ENCODE measurements around the gene MBP. TPM values are rescaled to one million over a fixed set of nuclear protein-coding genes. Genes with fewer than 3 reads are reported as not detected.

Gene MBP
- total and polyA plus RNA-seq, 10 donors, result 11.1 to 96.0 (median 70.8) TPM

DNA sequence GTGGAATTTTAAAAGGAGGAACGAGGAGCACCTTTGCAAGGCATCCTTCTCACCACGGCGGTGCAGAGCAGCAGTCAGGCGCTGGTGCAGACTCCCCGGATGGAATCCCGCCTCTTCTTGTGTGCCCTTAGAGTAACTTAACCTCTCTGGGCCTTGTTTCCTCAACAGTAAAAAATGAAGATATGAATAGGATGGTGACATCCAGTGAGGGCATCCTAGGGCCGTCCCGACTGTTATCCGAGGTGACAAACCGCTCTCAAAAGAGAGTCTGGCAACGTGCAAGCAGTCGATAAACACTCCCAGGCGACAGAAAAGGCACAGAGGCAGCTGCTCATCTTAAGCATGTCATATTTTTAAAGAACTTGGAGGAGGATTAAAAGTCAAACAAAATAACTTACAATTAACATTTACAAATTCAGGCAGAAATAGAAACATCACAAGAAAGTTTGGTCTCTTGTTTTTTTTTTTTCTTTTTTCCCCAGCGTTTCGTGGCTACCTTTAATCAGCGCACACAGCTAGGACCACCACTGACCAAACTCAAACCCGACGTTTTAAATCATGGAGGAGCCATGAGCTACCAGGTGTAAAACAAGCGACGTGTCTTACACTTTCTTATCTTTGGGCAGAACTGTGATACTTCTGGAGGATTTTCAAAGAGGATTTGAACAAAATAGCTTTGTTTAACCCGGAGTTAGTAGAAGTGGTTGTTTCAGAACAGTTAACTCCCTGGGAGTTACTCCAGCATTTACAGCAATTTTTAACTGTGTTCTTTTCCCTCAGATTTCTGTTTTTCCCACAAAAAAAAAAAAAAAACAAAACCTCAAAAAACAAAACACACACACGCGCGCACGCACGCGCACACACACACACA, 2.1 kb downstream of the MBP start:
- Histone ChIP-seq H3K27ac (peak overlapping the region in 7 of 8 donors; percentile 95 to 97 (median 96)), H3K4me3 (peak overlapping the region in 6 of 8 donors; percentile 72 to 97 (median 82)), H3K9me3 (no peaks in the 10 kb centered on the region), H3K27me3 (replicated peaks in 1 of 7) (peaks cover 0 to 45% (median 0%) of the 10 kb centered on the region in 7 donors), H3K4me1 (peaks cover 39 to 88% (median 70%) of the 10 kb centered on the region in 6 donors), H3K36me3 (peaks cover 0 to 12% (median 0%) of the 10 kb centered on the region in 6 donors)
- DNase-seq, result peak; percentile 77
- TF ChIP-seq POLR2A (IDR thresholded peaks at IDR 0.05) (no peak), POLR2AphosphoS5 (IDR thresholded peaks at IDR 0.05) (no peak)
- TF ChIP-seq, protein P1, sequence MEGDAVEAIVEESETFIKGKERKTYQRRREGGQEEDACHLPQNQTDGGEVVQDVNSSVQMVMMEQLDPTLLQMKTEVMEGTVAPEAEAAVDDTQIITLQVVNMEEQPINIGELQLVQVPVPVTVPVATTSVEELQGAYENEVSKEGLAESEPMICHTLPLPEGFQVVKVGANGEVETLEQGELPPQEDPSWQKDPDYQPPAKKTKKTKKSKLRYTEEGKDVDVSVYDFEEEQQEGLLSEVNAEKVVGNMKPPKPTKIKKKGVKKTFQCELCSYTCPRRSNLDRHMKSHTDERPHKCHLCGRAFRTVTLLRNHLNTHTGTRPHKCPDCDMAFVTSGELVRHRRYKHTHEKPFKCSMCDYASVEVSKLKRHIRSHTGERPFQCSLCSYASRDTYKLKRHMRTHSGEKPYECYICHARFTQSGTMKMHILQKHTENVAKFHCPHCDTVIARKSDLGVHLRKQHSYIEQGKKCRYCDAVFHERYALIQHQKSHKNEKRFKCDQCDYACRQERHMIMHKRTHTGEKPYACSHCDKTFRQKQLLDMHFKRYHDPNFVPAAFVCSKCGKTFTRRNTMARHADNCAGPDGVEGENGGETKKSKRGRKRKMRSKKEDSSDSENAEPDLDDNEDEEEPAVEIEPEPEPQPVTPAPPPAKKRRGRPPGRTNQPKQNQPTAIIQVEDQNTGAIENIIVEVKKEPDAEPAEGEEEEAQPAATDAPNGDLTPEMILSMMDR (IDR thresholded peaks at IDR 0.05 in 8 of 11, conservative IDR thresholded peaks at IDR 0.05 in 3 of 11), result no peak
- 43 to 58% (median 51%) methylated on average over 21 to 27 of the region's 27 CpGs for WGBS, 5 donors
- intact Hi-C loops (cut with DNase I; ENCODE audit: low total_unique reads), result no loop called here

DNA sequence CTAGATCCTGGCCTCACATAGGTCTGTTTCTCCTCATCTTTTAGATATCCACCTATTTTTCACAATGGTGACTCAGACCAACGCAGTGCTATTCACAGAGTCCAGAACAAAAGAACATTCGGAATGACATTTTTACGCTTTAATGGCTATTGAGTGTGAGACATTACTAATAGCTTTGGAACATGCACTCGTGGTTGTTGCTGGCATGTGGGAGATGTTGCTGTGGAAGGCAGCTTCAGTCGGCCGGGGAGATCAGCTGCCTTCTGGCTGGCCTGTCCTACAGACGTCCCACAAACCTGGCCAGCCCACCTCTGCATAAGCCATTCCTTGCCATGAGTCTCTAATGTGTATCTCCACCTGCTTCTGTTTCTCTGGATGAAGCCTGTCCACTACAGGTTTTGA, 3.4 kb downstream of the MBP start:
- DNase-seq, result no peak
- Histone ChIP-seq H3K36me3 (peaks cover 0 to 12% (median 0%) of the 10 kb centered on the region in 6 donors), H3K27ac (peak overlapping the region in 6 of 8 donors; percentile 80 to 97 (median 96)), H3K9me3 (no peaks in the 10 kb centered on the region), H3K4me3 (peak overlapping the region in 1 of 8 donors; percentile 41), H3K27me3 (replicated peaks in 1 of 7) (peaks cover 0 to 45% (median 0%) of the 10 kb centered on the region in 7 donors), H3K4me1 (peaks cover 49 to 93% (median 80%) of the 10 kb centered on the region in 6 donors)
- intact Hi-C loops (cut with DNase I; ENCODE audit: low total_unique reads), result no loop called here
- TF ChIP-seq POLR2A (IDR thresholded peaks at IDR 0.05), result no peak
- no peak for TF ChIP-seq POLR2AphosphoS5 (IDR thresholded peaks at IDR 0.05)
- TF ChIP-seq, protein P1 (IDR thresholded peaks at IDR 0.05 in 8 of 11, conservative IDR thresholded peaks at IDR 0.05 in 3 of 11), result no peak
- WGBS, 5 donors, result 63 to 87% (median 85%) methylated on average over 7 of the region's 7 CpGs

DNA sequence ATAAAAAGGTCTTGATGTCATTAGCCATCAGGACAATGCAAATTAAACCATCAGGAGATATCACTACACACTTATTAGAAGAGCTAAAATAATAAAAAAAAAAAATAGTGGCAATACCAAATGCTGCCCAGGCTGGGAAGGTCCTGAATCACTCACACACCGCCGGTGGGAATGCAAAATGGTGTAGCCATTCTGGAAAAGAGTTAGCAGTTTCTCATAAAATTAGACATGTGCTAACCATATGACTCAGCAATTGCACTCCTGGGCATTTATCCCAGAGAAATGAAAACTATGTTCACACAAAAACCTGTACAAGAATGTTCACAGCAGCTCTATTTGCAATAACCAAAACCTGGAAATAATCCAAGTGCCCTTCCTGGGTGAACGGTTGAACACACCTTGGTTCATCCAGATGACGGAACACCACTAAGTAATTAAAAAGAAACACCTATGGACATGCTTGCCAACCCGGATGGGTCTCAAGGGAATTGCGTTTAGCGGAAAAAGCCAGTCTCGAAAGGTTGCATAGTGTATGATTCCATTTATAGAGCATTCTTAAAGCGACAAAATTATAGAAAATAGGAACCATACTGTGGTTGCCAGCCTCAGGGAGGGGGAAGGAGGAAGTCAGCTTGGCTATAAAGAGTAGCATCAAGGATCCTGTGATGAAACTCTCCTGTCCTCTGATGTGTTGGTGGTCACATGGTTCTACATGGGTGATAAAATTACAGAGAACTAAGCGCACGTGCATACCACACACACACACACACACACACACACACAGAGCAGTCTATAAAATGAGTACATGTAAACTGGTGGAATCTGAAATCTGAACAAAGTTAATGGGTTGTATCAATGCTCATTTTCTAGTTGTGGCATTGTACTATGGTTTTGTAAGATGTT, 4.6 kb downstream of the MBP start:
- TF ChIP-seq, protein P1 (IDR thresholded peaks at IDR 0.05 in 8 of 11, conservative IDR thresholded peaks at IDR 0.05 in 3 of 11), result no peak
- TF ChIP-seq POLR2A (IDR thresholded peaks at IDR 0.05) (no peak), POLR2AphosphoS5 (IDR thresholded peaks at IDR 0.05) (peak in 1 of 3 donors; percentile 69)
- WGBS, 5 donors, result 27 to 43% (median 38%) methylated on average over 11 of the region's 11 CpGs
- H3K36me3 ChIP-seq, result peaks cover 0 to 12% (median 0%) of the 10 kb centered on the region in 6 donors
- intact Hi-C loops (cut with DNase I; ENCODE audit: low total_unique reads), result no loop called here
- DNase-seq, result no peak
- H3K27ac ChIP-seq, result peak overlapping the region in 7 of 8 donors; percentile 44 to 97 (median 96)
- H3K9me3 ChIP-seq, result no peaks in the 10 kb centered on the region
- H3K4me3 ChIP-seq, result peak overlapping the region in 4 of 8 donors; percentile 8 to 41 (median 8)
- H3K4me1 ChIP-seq, result peaks cover 45 to 93% (median 80%) of the 10 kb centered on the region in 6 donors
- H3K27me3 ChIP-seq (replicated peaks in 1 of 7), result peaks cover 0 to 44% (median 0%) of the 10 kb centered on the region in 7 donors

All from spleen (tissue), 11 donors.